Testis (tissue), 2 donors: ENCODE measurements around the gene CLDN19.
A peak's percentile ranks its signal among the peaks of the same experiment; 100 is the strongest.

Experiments
- POLR2A ChIP-seq: fragments of 450-650 bp; IDR thresholded peaks from one replicate; pipeline ENCODE4 v1.6.1; 2017; ENCODE audit warnings: antibody characterized with exemption, mild to moderate bottlenecking, moderate library complexity
- TF ChIP-seq, protein P1 (sequence below), 3 experiments: fragments of 450-650 bp in 2 of 3; fragments of 200-600 bp in 1 of 3; sonication (generic) in 1 of 3; IDR thresholded peaks; one replicate each; pipeline ENCODE4 v1.5.1; 2016 to 2019; ENCODE audit warnings: antibody characterized with exemption in 3 of 3, mild to moderate bottlenecking in 2 of 3, moderate library complexity in 1 of 3

DNA sequence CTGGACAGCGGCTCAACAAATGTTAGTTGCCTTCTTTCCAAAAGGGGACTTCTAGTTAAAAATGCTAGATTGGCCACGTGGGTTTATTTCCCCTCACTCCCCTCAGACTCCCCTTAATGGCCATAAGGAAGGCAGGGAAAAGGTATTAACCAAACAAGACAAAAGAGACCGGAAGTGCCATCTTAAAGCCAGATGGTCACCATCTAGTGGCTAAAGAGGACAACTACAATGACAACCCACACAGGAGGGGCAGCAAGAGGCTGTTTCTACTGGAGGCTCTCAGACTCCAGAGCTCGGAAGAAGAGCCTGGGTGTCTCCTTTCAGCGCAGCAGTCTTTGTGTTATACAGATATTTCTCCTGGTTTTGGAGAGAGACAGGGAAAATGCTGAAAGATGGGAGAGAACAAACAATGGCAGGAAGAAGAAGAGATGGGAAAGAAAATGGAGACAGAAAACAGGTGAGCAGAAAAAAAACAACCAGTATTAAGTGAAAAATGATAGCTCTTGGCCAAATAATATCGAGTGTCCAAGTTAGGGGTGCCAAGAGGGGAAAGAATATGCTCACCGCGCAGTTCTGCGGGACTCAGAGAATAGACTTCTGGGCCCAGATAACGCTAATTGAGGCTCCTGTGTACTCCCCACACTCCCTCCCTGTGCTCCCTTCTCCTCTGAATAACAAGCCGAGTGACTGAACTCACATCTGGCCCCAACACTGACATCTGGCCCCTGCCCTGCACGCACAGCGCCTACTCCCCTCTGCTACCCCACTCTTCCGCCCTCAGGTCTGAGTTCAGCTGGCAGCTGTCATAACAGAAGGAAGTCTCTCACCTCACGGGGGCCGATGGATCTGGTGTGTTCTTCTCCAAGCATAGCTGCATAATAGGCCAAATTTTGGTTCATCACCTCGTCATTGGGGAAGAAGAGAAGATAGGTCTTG, 17.2 kb upstream of the CLDN19 start:
- TF ChIP-seq, protein P1, sequence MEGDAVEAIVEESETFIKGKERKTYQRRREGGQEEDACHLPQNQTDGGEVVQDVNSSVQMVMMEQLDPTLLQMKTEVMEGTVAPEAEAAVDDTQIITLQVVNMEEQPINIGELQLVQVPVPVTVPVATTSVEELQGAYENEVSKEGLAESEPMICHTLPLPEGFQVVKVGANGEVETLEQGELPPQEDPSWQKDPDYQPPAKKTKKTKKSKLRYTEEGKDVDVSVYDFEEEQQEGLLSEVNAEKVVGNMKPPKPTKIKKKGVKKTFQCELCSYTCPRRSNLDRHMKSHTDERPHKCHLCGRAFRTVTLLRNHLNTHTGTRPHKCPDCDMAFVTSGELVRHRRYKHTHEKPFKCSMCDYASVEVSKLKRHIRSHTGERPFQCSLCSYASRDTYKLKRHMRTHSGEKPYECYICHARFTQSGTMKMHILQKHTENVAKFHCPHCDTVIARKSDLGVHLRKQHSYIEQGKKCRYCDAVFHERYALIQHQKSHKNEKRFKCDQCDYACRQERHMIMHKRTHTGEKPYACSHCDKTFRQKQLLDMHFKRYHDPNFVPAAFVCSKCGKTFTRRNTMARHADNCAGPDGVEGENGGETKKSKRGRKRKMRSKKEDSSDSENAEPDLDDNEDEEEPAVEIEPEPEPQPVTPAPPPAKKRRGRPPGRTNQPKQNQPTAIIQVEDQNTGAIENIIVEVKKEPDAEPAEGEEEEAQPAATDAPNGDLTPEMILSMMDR (IDR thresholded peaks at IDR 0.05), result peak; percentile 14 to 68 (median 54)
- TF ChIP-seq POLR2A, result no peak
